ENCODE results near the gene SORBS1.

- TF ChIP-seq CTCF (IDR thresholded peaks at IDR 0.05; ENCODE audit: poor library complexity) (no peak), EZH2 (IDR thresholded peaks at IDR 0.05; ENCODE audit: borderline replicate concordance) (no peak)
These were observed 234.8 kb downstream of the SORBS1 start for GRCh38 chr10:95326396-95326795.

Data from hepatocyte (in vitro differentiated cells).